WTC11 (cell line): ENCODE results near the gene DNASE2B. TPM values are rescaled to one million over a fixed set of nuclear protein-coding genes. Genes with fewer than 3 reads are reported as not detected.

Experiments
- ATAC-seq: fragments of 200-7000 bp; cut with Tn5 transposase; 2 replicates; pipeline ENCODE4 v1.10.0; 2021; ENCODE audit warnings: mild to moderate bottlenecking, moderate library complexity
- CTCF ChIA-PET: fragments of 300-600 bp; sonication (Branson Sonifier 250); formaldehyde crosslinking; loops from one replicate; lab custom pipeline; 2021; ENCODE audit warnings: antibody characterized with exemption; lab: Charles Lee
- POLR2A ChIA-PET: fragments of 350-600 bp; sonication (Branson Sonifier 250); formaldehyde crosslinking; loops from one replicate; lab custom pipeline; 2021; ENCODE audit warnings: antibody characterized with exemption; lab: Charles Lee
- DNase-seq: peaks from one replicate; pipeline ENCODE4 v3.0.0; 2021; ENCODE audit warnings: low spot score
- H3K27ac Mint-ChIP-seq: 2 replicates; pipeline ENCODE4 v1.8.0; 2021; ENCODE audit warnings: mixed read lengths
- H3K27me3 Mint-ChIP-seq: 2 replicates; pipeline ENCODE4 v1.8.0; 2021; ENCODE audit warnings: low read depth, mild to moderate bottlenecking, moderate library complexity, mixed read lengths
- H3K36me3 Mint-ChIP-seq: 2 replicates; pipeline ENCODE4 v1.8.0; 2021; ENCODE audit warnings: mixed read lengths
- H3K4me1 Mint-ChIP-seq: 2 replicates; pipeline ENCODE4 v1.8.0; 2022; ENCODE audit warnings: mixed read lengths
- H3K4me3 Mint-ChIP-seq: 2 replicates; pipeline ENCODE4 v1.8.0; 2021; ENCODE audit warnings: mild to moderate bottlenecking, moderate library complexity, mixed read lengths
- H3K9me3 Mint-ChIP-seq: 2 replicates; pipeline ENCODE4 v1.8.0; 2021; ENCODE audit warnings: mixed read lengths
- ARID4B ChIP-seq: sonication (generic); formaldehyde crosslinking; IDR thresholded peaks from 2 replicates; pipeline ENCODE4 v1.8.0; 2023; ENCODE audit warnings: missing genetic modification reagents, mild to moderate bottlenecking, borderline replicate concordance
- E2F1 ChIP-seq: sonication (generic); formaldehyde crosslinking; IDR thresholded peaks from 2 replicates; pipeline ENCODE4 v1.8.0; 2022; ENCODE audit warnings: mild to moderate bottlenecking, missing genetic modification reagents
- FOXJ3 ChIP-seq: sonication (generic); formaldehyde crosslinking; IDR thresholded peaks from 2 replicates; pipeline ENCODE4 v1.9.0; 2021; ENCODE audit warnings: missing genetic modification reagents, mild to moderate bottlenecking, borderline replicate concordance
- FOXP1 ChIP-seq: sonication (generic); formaldehyde crosslinking; IDR thresholded peaks from 2 replicates; pipeline ENCODE4 v1.8.0; 2022; ENCODE audit warnings: missing genetic modification reagents, mild to moderate bottlenecking, moderate library complexity, borderline replicate concordance
- GABPB1 ChIP-seq: sonication (generic); formaldehyde crosslinking; IDR thresholded peaks from 2 replicates; pipeline ENCODE4 v1.8.1; 2023; ENCODE audit warnings: mild to moderate bottlenecking, missing genetic modification reagents
- IRF2 ChIP-seq: sonication (generic); formaldehyde crosslinking; IDR thresholded peaks from 2 replicates; pipeline ENCODE4 v1.8.0; 2022; ENCODE audit warnings: low read depth, missing genetic modification reagents, borderline replicate concordance
- JAZF1 ChIP-seq: fragments of 250-450 bp; sonication (Bioruptor Pico); IDR thresholded peaks from 2 replicates; pipeline ENCODE4 v1.9.0; 2021; ENCODE audit warnings: moderate library complexity, mild to moderate bottlenecking, inconsistent platforms
- NFATC4 ChIP-seq: fragments of 250-450 bp; sonication (Bioruptor Pico); IDR thresholded peaks from 2 replicates; pipeline ENCODE4 v1.9.0; 2021; ENCODE audit warnings: mild to moderate bottlenecking
- SMAD3 ChIP-seq: sonication (generic); formaldehyde crosslinking; IDR thresholded peaks from 2 replicates; pipeline ENCODE4 v1.8.0; 2022; ENCODE audit warnings: missing genetic modification reagents, mild to moderate bottlenecking, borderline replicate concordance
- TCF7 ChIP-seq: sonication (generic); formaldehyde crosslinking; IDR thresholded peaks from 2 replicates; pipeline ENCODE4 v1.8.0; 2022; ENCODE audit warnings: mild to moderate bottlenecking, low read depth, missing genetic modification reagents, moderate library complexity
- ZBTB21 ChIP-seq: sonication (generic); formaldehyde crosslinking; IDR thresholded peaks from 2 replicates; pipeline ENCODE4 v1.8.1; 2023; ENCODE audit warnings: mild to moderate bottlenecking, missing genetic modification reagents, borderline replicate concordance
- ZBTB43 ChIP-seq: sonication (generic); formaldehyde crosslinking; IDR thresholded peaks from 2 replicates; pipeline ENCODE4 v1.8.1; 2023; ENCODE audit warnings: mild to moderate bottlenecking, missing genetic modification reagents
- ZNF121 ChIP-seq: sonication (generic); formaldehyde crosslinking; IDR thresholded peaks from 2 replicates; pipeline ENCODE4 v1.8.0; 2023; ENCODE audit warnings: missing genetic modification reagents
- ZNF232 ChIP-seq: sonication (generic); formaldehyde crosslinking; IDR thresholded peaks from 2 replicates; pipeline ENCODE4 v1.8.0; 2022; ENCODE audit warnings: mild to moderate bottlenecking, missing genetic modification reagents
- total RNA-seq: library from RNA; stranded (reverse); gene quantifications from 3 replicates; pipeline ENCODE4 v1.2.3, GENCODE V29; 2021
- TF ChIP-seq, protein P1 (sequence below): sonication (generic); formaldehyde crosslinking; IDR thresholded peaks from 2 replicates; pipeline ENCODE4 v1.8.0; 2022; ENCODE audit warnings: mild to moderate bottlenecking, missing genetic modification reagents
- TF ChIP-seq, protein P2 (sequence below): sonication (generic); formaldehyde crosslinking; IDR thresholded peaks from 2 replicates; pipeline ENCODE4 v1.8.0; 2023; ENCODE audit warnings: missing genetic modification reagents
- TF ChIP-seq, protein P3 (sequence below): sonication (generic); formaldehyde crosslinking; conservative IDR thresholded peaks from 2 replicates; pipeline ENCODE4 v1.8.1; 2022; ENCODE audit warnings: mild to moderate bottlenecking, missing genetic modification reagents
- TF ChIP-seq, protein P4 (sequence below): sonication (generic); formaldehyde crosslinking; IDR thresholded peaks from 2 replicates; pipeline ENCODE4 v1.8.1; 2023; ENCODE audit warnings: mild to moderate bottlenecking, missing genetic modification reagents, moderate library complexity
- TF ChIP-seq, protein P5 (sequence below): fragments of 250-450 bp; sonication (Bioruptor Pico); IDR thresholded peaks from 2 replicates; pipeline ENCODE4 v1.9.0; 2021; ENCODE audit warnings: mild to moderate bottlenecking
- TF ChIP-seq, protein P6 (sequence below): sonication (generic); formaldehyde crosslinking; IDR thresholded peaks from 2 replicates; pipeline ENCODE4 v1.8.0; 2022; ENCODE audit warnings: missing genetic modification reagents

DNASE2B gene
- total RNA-seq, 1 experiment from 2014 or later = 0.15 TPM

- H3K4me1 Mint-ChIP-seq = no peaks in the 10 kb centered on the region
- TF ChIP-seq ZNF121 (CRISPR knock-in tag) = no peak
- TF ChIP-seq ZBTB43 (CRISPR knock-in tag) = no peak
- TF ChIP-seq ZBTB21 (CRISPR knock-in tag) = no peak
- TF ChIP-seq ZNF232 = no peak
- TF ChIP-seq NFATC4 (CRISPR knock-in tag) = no peak
- no peak for TF ChIP-seq TCF7 (CRISPR knock-in tag)
- TF ChIP-seq JAZF1 = no peak
- no peak for TF ChIP-seq FOXJ3 (CRISPR knock-in tag)
- no peak for TF ChIP-seq IRF2 (CRISPR knock-in tag)
- TF ChIP-seq GABPB1 = no peak
- TF ChIP-seq, protein P1, sequence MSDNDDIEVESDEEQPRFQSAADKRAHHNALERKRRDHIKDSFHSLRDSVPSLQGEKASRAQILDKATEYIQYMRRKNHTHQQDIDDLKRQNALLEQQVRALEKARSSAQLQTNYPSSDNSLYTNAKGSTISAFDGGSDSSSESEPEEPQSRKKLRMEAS (CRISPR knock-in tag) = no peak
- TF ChIP-seq, protein P2, sequence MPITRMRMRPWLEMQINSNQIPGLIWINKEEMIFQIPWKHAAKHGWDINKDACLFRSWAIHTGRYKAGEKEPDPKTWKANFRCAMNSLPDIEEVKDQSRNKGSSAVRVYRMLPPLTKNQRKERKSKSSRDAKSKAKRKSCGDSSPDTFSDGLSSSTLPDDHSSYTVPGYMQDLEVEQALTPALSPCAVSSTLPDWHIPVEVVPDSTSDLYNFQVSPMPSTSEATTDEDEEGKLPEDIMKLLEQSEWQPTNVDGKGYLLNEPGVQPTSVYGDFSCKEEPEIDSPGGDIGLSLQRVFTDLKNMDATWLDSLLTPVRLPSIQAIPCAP = no peak
- TF ChIP-seq E2F1 (CRISPR knock-in tag) = no peak
- TF ChIP-seq, protein P3, sequence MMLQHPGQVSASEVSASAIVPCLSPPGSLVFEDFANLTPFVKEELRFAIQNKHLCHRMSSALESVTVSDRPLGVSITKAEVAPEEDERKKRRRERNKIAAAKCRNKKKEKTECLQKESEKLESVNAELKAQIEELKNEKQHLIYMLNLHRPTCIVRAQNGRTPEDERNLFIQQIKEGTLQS (CRISPR knock-in tag) = no peak
- TF ChIP-seq, protein P4, sequence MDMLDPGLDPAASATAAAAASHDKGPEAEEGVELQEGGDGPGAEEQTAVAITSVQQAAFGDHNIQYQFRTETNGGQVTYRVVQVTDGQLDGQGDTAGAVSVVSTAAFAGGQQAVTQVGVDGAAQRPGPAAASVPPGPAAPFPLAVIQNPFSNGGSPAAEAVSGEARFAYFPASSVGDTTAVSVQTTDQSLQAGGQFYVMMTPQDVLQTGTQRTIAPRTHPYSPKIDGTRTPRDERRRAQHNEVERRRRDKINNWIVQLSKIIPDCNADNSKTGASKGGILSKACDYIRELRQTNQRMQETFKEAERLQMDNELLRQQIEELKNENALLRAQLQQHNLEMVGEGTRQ (CRISPR knock-in tag) = no peak
- TF ChIP-seq, all 79 proteins: peak for 0
- ATAC-seq = no peak
Measured at GRCh38 chr1:84370266-84370665, 28.0 kb upstream of the DNASE2B start.

DNA sequence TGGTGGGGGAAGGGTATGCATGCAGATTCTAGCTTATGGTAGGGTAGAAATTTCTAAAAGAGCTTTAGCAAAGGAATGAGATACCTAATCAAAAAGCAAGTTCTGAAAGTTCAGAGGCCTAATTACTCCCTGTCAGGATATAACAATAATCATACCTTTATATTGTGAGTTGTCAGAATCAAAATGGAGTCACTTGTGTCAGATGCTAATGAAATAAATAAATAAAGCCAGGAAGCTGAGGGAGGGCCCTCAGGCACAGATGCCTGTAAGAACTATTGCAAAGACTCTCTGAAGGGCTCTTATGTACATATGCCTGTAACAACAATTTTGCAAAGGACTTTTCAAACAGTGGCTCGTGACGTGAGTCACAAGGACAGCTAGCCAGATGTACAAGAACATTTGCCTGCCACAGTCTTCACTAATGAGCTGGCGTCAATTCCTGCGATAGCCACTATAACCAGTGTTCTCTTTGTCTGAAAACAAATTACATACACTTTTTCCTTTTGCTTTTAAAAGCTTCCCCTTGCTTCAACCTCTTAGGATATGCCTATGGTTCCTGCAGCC, 27.4 kb upstream of the DNASE2B start:
- H3K27me3 Mint-ChIP-seq = no peaks in the 10 kb centered on the region
- no peaks in the 10 kb centered on the region for H3K4me1 Mint-ChIP-seq

More at GRCh38 chr1:84370266-84370665, 28.0 kb upstream of the DNASE2B start:
- POLR2A ChIA-PET = interaction anchor here (0.6 kb wide), 1 partner anchor 223 kb away, joined by 3 read pairs; no protein-coding TSS in a partner anchor
- Mint-ChIP-seq H3K27ac (no peak overlapping the region), H3K27me3 (no peaks in the 10 kb centered on the region), H3K36me3 (no peaks in the 10 kb centered on the region), H3K9me3 (peaks cover 5% of the 10 kb centered on the region; the same call in 1 of the 2 replicates), H3K4me3 (no peak overlapping the region)
- no peak for DNase-seq
- CTCF ChIA-PET = interaction anchor here (0.8 kb wide), 1 partner anchor 12 kb away, joined by 3 read pairs; no protein-coding TSS in a partner anchor

More for the DNA sequence above, 27.4 kb upstream of the DNASE2B start:
- Mint-ChIP-seq H3K4me3 (no peak overlapping the region), H3K36me3 (no peaks in the 10 kb centered on the region), H3K9me3 (peaks cover 5% of the 10 kb centered on the region; the same call in 1 of the 2 replicates), H3K27ac (no peak overlapping the region)
- DNase-seq = no peak
- no peak for ATAC-seq
- CTCF ChIA-PET = interaction anchor here (0.8 kb wide), 1 partner anchor 12 kb away, joined by 3 read pairs; no protein-coding TSS in a partner anchor
- POLR2A ChIA-PET = interaction anchor here (0.6 kb wide), 1 partner anchor 222 kb away, joined by 3 read pairs; no protein-coding TSS in a partner anchor
- no peak for TF ChIP-seq FOXP1 (CRISPR knock-in tag)
- no peak for TF ChIP-seq ARID4B
- TF ChIP-seq, protein P5, sequence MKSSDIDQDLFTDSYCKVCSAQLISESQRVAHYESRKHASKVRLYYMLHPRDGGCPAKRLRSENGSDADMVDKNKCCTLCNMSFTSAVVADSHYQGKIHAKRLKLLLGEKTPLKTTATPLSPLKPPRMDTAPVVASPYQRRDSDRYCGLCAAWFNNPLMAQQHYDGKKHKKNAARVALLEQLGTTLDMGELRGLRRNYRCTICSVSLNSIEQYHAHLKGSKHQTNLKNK (CRISPR knock-in tag) = no peak
- TF ChIP-seq, protein P1 (CRISPR knock-in tag) = no peak
- no peak for TF ChIP-seq FOXJ3 (CRISPR knock-in tag)
- TF ChIP-seq, protein P6, sequence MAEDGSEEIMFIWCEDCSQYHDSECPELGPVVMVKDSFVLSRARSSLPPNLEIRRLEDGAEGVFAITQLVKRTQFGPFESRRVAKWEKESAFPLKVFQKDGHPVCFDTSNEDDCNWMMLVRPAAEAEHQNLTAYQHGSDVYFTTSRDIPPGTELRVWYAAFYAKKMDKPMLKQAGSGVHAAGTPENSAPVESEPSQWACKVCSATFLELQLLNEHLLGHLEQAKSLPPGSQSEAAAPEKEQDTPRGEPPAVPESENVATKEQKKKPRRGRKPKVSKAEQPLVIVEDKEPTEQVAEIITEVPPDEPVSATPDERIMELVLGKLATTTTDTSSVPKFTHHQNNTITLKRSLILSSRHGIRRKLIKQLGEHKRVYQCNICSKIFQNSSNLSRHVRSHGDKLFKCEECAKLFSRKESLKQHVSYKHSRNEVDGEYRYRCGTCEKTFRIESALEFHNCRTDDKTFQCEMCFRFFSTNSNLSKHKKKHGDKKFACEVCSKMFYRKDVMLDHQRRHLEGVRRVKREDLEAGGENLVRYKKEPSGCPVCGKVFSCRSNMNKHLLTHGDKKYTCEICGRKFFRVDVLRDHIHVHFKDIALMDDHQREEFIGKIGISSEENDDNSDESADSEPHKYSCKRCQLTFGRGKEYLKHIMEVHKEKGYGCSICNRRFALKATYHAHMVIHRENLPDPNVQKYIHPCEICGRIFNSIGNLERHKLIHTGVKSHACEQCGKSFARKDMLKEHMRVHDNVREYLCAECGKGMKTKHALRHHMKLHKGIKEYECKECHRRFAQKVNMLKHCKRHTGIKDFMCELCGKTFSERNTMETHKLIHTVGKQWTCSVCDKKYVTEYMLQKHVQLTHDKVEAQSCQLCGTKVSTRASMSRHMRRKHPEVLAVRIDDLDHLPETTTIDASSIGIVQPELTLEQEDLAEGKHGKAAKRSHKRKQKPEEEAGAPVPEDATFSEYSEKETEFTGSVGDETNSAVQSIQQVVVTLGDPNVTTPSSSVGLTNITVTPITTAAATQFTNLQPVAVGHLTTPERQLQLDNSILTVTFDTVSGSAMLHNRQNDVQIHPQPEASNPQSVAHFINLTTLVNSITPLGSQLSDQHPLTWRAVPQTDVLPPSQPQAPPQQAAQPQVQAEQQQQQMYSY (CRISPR knock-in tag) = no peak
- no peak for TF ChIP-seq SMAD3 (CRISPR knock-in tag)
